ENCODE results near the gene RHBDD1.
A peak's percentile ranks its signal among the peaks of the same experiment; 100 is the strongest.

RHBDD1 gene

GRCh38 chr2:226909836-226910235, 74.0 kb downstream of the RHBDD1 start:
- Histone ChIP-seq H2AFZ (ENCODE audit: low read length) (no peak overlapping the region), H3K9ac (ENCODE audit: low read length) (peak overlapping the region; percentile 80; the same call in 1 of the 2 replicates)

GRCh38 chr2:226910384-226910783, 74.5 kb downstream of the RHBDD1 start:
- Histone ChIP-seq H3K27ac (ENCODE audit: low read depth, low read length, poor library complexity, severe bottlenecking) (no peak overlapping the region), H3K9me2 (ENCODE audit: low read depth, low read length) (no peaks in the 10 kb centered on the region), H3F3A (ENCODE audit: insufficient read depth, low read length) (peaks cover 8% of the 10 kb centered on the region), H3K4me2 (ENCODE audit: low read length) (no peak overlapping the region), H4K20me1 (ENCODE audit: insufficient read depth, low read length) (no peaks in the 10 kb centered on the region), H3K79me2 (ENCODE audit: insufficient read depth, low read length) (no peaks in the 10 kb centered on the region), H3K36me3 (ENCODE audit: insufficient read depth, low read length) (peaks cover 16% of the 10 kb centered on the region), H3K4me1 (ENCODE audit: insufficient read depth, low read length, severe bottlenecking) (peaks cover 50% of the 10 kb centered on the region), H3K9me3 (ENCODE audit: low read length) (no peaks in the 10 kb centered on the region), H3K27me3 (ENCODE audit: insufficient read depth, low read length) (no peaks in the 10 kb centered on the region), H3K4me3 (ENCODE audit: low read depth, low read length, poor library complexity, severe bottlenecking) (no peak overlapping the region), H3K9ac (ENCODE audit: low read length) (no peak overlapping the region), H2AFZ (ENCODE audit: low read length) (no peak overlapping the region)
- TF ChIP-seq CTCF (IDR thresholded peaks at IDR 0.05; ENCODE audit: low read length) (no peak), EZH2 (IDR thresholded peaks at IDR 0.05; ENCODE audit: borderline replicate concordance, low read length) (no peak)

More at GRCh38 chr2:226909836-226910235, 74.0 kb downstream of the RHBDD1 start:
- H3K27me3 ChIP-seq (ENCODE audit: insufficient read depth, low read length) = no peaks in the 10 kb centered on the region
- H3K27ac ChIP-seq (ENCODE audit: low read depth, low read length, poor library complexity, severe bottlenecking) = peak overlapping the region; percentile 95
- H3K79me2 ChIP-seq (ENCODE audit: insufficient read depth, low read length) = no peaks in the 10 kb centered on the region
- peaks cover 8% of the 10 kb centered on the region for H3F3A ChIP-seq (ENCODE audit: insufficient read depth, low read length)
- no peaks in the 10 kb centered on the region for H4K20me1 ChIP-seq (ENCODE audit: insufficient read depth, low read length)
- peaks cover 16% of the 10 kb centered on the region for H3K36me3 ChIP-seq (ENCODE audit: insufficient read depth, low read length)
- no peaks in the 10 kb centered on the region for H3K9me3 ChIP-seq (ENCODE audit: low read length)
- peak overlapping the region; percentile 68 for H3K4me2 ChIP-seq (ENCODE audit: low read length)
- TF ChIP-seq CTCF (IDR thresholded peaks at IDR 0.05; ENCODE audit: low read length) (no peak), EZH2 (IDR thresholded peaks at IDR 0.05; ENCODE audit: borderline replicate concordance, low read length) (no peak)
- H3K9me2 ChIP-seq (ENCODE audit: low read depth, low read length) = no peaks in the 10 kb centered on the region
- H3K4me3 ChIP-seq (ENCODE audit: low read depth, low read length, poor library complexity, severe bottlenecking) = peak overlapping the region; percentile 55
- H3K4me1 ChIP-seq (ENCODE audit: insufficient read depth, low read length, severe bottlenecking) = peaks cover 55% of the 10 kb centered on the region

GRCh38 chr2:226911932-226912331, 76.1 kb downstream of the RHBDD1 start:
- Histone ChIP-seq H3K79me2 (ENCODE audit: insufficient read depth, low read length) (no peaks in the 10 kb centered on the region), H3K9me2 (ENCODE audit: low read depth, low read length) (no peaks in the 10 kb centered on the region), H3K4me3 (ENCODE audit: low read depth, low read length, poor library complexity, severe bottlenecking) (no peak overlapping the region), H2AFZ (ENCODE audit: low read length) (no peak overlapping the region), H3K9me3 (ENCODE audit: low read length) (no peaks in the 10 kb centered on the region), H3K27ac (ENCODE audit: low read depth, low read length, poor library complexity, severe bottlenecking) (no peak overlapping the region), H3F3A (ENCODE audit: insufficient read depth, low read length) (0 out of 2 replicates have a peak, but pooled peaks cover under 1% of the 10 kb centered on the region), H3K9ac (ENCODE audit: low read length) (no peak overlapping the region), H3K4me1 (ENCODE audit: insufficient read depth, low read length, severe bottlenecking) (peaks cover 43% of the 10 kb centered on the region), H3K27me3 (ENCODE audit: insufficient read depth, low read length) (no peaks in the 10 kb centered on the region), H3K36me3 (ENCODE audit: insufficient read depth, low read length) (peaks cover 16% of the 10 kb centered on the region), H3K4me2 (ENCODE audit: low read length) (no peak overlapping the region), H4K20me1 (ENCODE audit: insufficient read depth, low read length) (no peaks in the 10 kb centered on the region)
- TF ChIP-seq EZH2 (IDR thresholded peaks at IDR 0.05; ENCODE audit: borderline replicate concordance, low read length) (no peak), CTCF (IDR thresholded peaks at IDR 0.05; ENCODE audit: low read length) (no peak)
